Stimulated activated CD8-positive, alpha-beta memory T cell treated with anti-CD3 and anti-CD28 coated beads, Interleukin-15, amount 100 ng/mL, for 24 hours (primary cell): ENCODE results near the gene MRPL27.
A peak's percentile ranks its signal among the peaks of the same experiment; 100 is the strongest.
"Not testable (repeated sequence)": the region's sequence is repeated elsewhere in the genome, so short reads cannot be mapped to it uniquely, and the experiment has no call there.

Source experiments
- DNase-seq: peaks from one replicate; pipeline ENCODE4 v3.0.0-alpha.2; 2020; ENCODE audit warnings: low read depth

Gene MRPL27

GRCh38 chr17:50345432-50346312 lies 27.3 kb downstream of the MRPL27 start, which contains the start of gene XYLT2:
Gene XYLT2 (plus strand): TSS chr17:50346126. CDS start chr17:50346141, 15 bp downstream.
- DNase-seq, result peak; percentile 89

- no peak for DNase-seq
Observed at GRCh38 chr17:50344731-50345365, 28.1 kb downstream of the MRPL27 start.

- DNase-seq, result no peak
Observed at GRCh38 chr17:50339381-50339780, 33.6 kb downstream of the MRPL27 start.

- no peak for DNase-seq
Observed at GRCh38 chr17:50338645-50339044, 34.3 kb downstream of the MRPL27 start.

GRCh38 chr17:50337956-50338355 lies 35.0 kb downstream of the MRPL27 start:
- DNase-seq, result no peak

- DNase-seq, result not testable (repeated sequence)
Observed at GRCh38 chr17:50333291-50334057, 39.5 kb downstream of the MRPL27 start.

GRCh38 chr17:50332196-50332595 lies 40.8 kb downstream of the MRPL27 start:
- no peak for DNase-seq

- no peak for DNase-seq
Observed at GRCh38 chr17:50331085-50331791, 41.7 kb downstream of the MRPL27 start.

GRCh38 chr17:50330151-50330775 lies 42.7 kb downstream of the MRPL27 start:
- DNase-seq, result no peak

- DNase-seq, result no peak
Observed at GRCh38 chr17:50329716-50330115, 43.3 kb downstream of the MRPL27 start.

- no peak for DNase-seq
Observed at GRCh38 chr17:50328363-50329325, 44.3 kb downstream of the MRPL27 start.

- no peak for DNase-seq
Observed at GRCh38 chr17:50326831-50327364, 46.1 kb downstream of the MRPL27 start.

GRCh38 chr17:50325906-50326305 lies 47.1 kb downstream of the MRPL27 start:
- DNase-seq, result no peak

- DNase-seq, result no peak
Observed at GRCh38 chr17:50323060-50323459, 49.9 kb downstream of the MRPL27 start.

GRCh38 chr17:50322271-50322670 lies 50.7 kb downstream of the MRPL27 start:
- DNase-seq, result no peak

GRCh38 chr17:50319306-50320004 lies 53.5 kb downstream of the MRPL27 start:
- no peak for DNase-seq

GRCh38 chr17:50318501-50319285 lies 54.3 kb downstream of the MRPL27 start:
- DNase-seq, result no peak
